Measurements from ENCODE around the gene KRTAP5-7. TPM values are rescaled to one million over a fixed set of nuclear protein-coding genes. Genes with fewer than 3 reads are reported as not detected.

Gene KRTAP5-7
- total and polyA plus RNA-seq, 2 of the 8 experiments (the other 6 are each of a cell fraction or from before 2014, with no cell fraction given) = not detected

DNA sequence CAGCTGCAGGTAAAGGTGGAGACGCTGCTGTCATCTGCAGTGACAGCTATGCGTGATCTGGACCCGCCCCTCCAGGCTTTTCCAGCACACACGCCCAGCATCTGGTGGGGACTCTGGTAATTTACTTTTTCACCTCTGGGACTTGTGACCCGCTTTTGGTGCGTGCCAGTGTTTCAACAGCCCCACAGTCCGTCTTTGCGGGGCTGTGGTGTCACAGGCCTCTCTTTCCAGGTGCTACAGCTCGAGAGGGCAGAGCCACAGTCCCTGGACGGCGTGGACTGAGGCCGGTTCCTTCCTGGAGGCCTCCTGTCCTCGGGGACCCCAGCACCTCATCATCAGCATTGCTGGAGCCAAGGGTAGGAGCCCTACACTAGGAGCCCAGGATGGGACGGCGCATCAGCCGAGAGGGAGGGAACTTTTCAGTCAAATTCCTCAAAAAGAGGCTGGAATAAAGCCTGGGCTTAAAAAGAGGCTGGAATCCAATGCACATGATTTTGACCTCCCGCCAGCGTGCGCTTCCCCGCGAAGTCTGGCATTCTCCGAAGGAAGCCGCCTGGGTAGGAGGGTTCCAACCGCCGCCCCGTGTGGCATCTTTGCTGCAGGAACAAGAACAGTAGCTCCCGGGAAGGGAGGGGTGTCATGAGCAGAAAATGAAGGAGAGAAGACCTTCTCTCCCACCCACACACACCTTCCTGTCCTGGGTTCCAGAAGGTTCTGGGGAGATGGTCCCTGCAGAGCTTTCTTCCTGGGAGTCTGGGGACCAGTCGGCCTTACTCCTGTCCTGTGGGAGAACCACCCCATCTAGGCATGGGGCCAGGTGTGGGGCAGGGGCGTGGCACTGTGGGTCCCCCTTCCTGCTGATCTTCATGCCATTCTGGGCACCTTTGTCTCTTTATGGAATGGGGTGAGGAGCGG lies 25.7 kb upstream of the KRTAP5-7 start:
- Histone ChIP-seq H2BK20ac (ENCODE audit: low read length) (no peak overlapping the region), H3K4me2 (ENCODE audit: insufficient read depth in 1 of 2, low read depth in 2 of 2, low read length in 2 of 2) (no peak overlapping the region), H3K4me3 (ENCODE audit: extremely low read depth in 1 of 4, insufficient read depth in 2 of 4, low read depth in 3 of 4, low read length in 4 of 4) (no peak overlapping the region), H3K56ac (replicated peaks; ENCODE audit: insufficient read length, low read depth, low read length) (no peak overlapping the region), H2BK12ac (ENCODE audit: low read depth, low read length) (no peak overlapping the region), H2AK5ac (ENCODE audit: low read depth, low read length) (no peak overlapping the region), H3K79me1 (ENCODE audit: low read depth, low read length) (no peaks in the 10 kb centered on the region), H3K9ac (replicated peaks in 1 of 4; ENCODE audit: extremely low read depth in 1 of 4, low read depth in 3 of 4, low read length in 3 of 4) (no peak overlapping the region), H2BK120ac (replicated peaks; ENCODE audit: low read depth, low read length) (no peak overlapping the region), H3K4ac (replicated peaks; ENCODE audit: insufficient read length, low read depth, low read length) (no peak overlapping the region), H3K9me3 (ENCODE audit: insufficient read depth in 2 of 2, low read depth in 1 of 2, low read length in 1 of 2) (no peaks in the 10 kb centered on the region), H4K8ac (ENCODE audit: extremely low read depth, insufficient read depth, low read length) (no peak overlapping the region; the same call in 1 of the 2 replicates), H2BK5ac (ENCODE audit: low read depth, low read length) (no peak overlapping the region), H3K14ac (ENCODE audit: insufficient read length) (no peak overlapping the region), H3K23ac (ENCODE audit: insufficient read length) (no peak overlapping the region), H2BK15ac (ENCODE audit: low read length) (no peak overlapping the region), H2AFZ (ENCODE audit: low read length) (no peak overlapping the region), H3K23me2 (ENCODE audit: low read depth, low read length) (no peaks in the 10 kb centered on the region), H4K91ac (replicated peaks; ENCODE audit: insufficient read length, low read length) (no peak overlapping the region), H3K27ac (ENCODE audit: low read depth, low read length) (no peak overlapping the region), H4K20me1 (replicated peaks in 1 of 2; ENCODE audit: control insufficient read depth in 1 of 2, insufficient read depth in 2 of 2, low read length in 2 of 2) (peaks cover 0 to 1% of the 10 kb centered on the region in 2 experiments), H3K27me3 (replicated peaks in 1 of 4; ENCODE audit: control insufficient read depth in 3 of 4, extremely low read depth in 1 of 4, insufficient read depth in 3 of 4, low read length in 3 of 4) (no peaks in the 10 kb centered on the region), H3K18ac (ENCODE audit: extremely low read depth, low read length) (no peak overlapping the region), H3K36me3 (ENCODE audit: control insufficient read depth in 2 of 4, insufficient read depth in 4 of 4, low read length in 3 of 4) (peaks cover 3 to 11% (median 6%) of the 10 kb centered on the region in 4 experiments; a peak in 5 of 8 replicates), H3K79me2 (ENCODE audit: control insufficient read depth in 1 of 2, insufficient read depth in 2 of 2, low read length in 2 of 2) (no peaks in the 10 kb centered on the region), H4K5ac (ENCODE audit: insufficient read length, low read depth, low read length) (no peak overlapping the region), H3K4me1 (replicated peaks in 1 of 4; ENCODE audit: control insufficient read depth in 3 of 4, insufficient read depth in 4 of 4, low read length in 3 of 4) (peaks cover 0 to 8% (median 5%) of the 10 kb centered on the region in 4 experiments; a peak in 5 of 7 replicates)
- DNase-seq (ENCODE audit: low read depth in 1 of 2, low spot score in 2 of 2) (peak in 1 of 2 experiments; percentile 33), FAIRE-seq (no peak)
- ChIA-PET CTCF (ENCODE audit: partially characterized antibody) (interaction anchor here (1.5 kb wide), 1 partner anchor 62 kb away, joined by 5 read pairs; no protein-coding TSS in a partner anchor), POLR2A (ENCODE audit: partially characterized antibody) (interaction anchor here (0.7 kb wide), 1 partner anchor 17 kb away, joined by 3 read pairs; no protein-coding TSS in a partner anchor)
- WGBS, 2 experiments (ENCODE audit: extremely low coverage in 1 of 2, insufficient coverage in 1 of 2, insufficient read length in 1 of 2, insufficient replicate concordance in 2 of 2, low coverage in 1 of 2, low lambda C conversion rate in 2 of 2, missing lambda C conversion rate in 1 of 2) = 91% methylated on average over 29 of the region's 30 CpGs; no CpG with 5 or more reads in 1 of the 2 experiments
- TF ChIP-seq, protein P1, sequence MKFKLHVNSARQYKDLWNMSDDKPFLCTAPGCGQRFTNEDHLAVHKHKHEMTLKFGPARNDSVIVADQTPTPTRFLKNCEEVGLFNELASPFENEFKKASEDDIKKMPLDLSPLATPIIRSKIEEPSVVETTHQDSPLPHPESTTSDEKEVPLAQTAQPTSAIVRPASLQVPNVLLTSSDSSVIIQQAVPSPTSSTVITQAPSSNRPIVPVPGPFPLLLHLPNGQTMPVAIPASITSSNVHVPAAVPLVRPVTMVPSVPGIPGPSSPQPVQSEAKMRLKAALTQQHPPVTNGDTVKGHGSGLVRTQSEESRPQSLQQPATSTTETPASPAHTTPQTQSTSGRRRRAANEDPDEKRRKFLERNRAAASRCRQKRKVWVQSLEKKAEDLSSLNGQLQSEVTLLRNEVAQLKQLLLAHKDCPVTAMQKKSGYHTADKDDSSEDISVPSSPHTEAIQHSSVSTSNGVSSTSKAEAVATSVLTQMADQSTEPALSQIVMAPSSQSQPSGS (IDR thresholded peaks at IDR 0.05; ENCODE audit: low read length) = no peak
- TF ChIP-seq BCL11A (IDR thresholded peaks at IDR 0.05; ENCODE audit: low read depth in 2 of 2, low read length in 2 of 2) (no peak), SP2 (IDR thresholded peaks at IDR 0.05; ENCODE audit: low read length) (no peak), JUND (IDR thresholded peaks at IDR 0.05; ENCODE audit: low read length) (no peak), MAFK (IDR thresholded peaks at IDR 0.05; ENCODE audit: low read depth, low read length) (no peak), CBX5 (IDR thresholded peaks at IDR 0.05; ENCODE audit: low read depth, low read length) (no peak), KDM4A (IDR thresholded peaks at IDR 0.05; ENCODE audit: low read depth, low read length, severe bottlenecking) (no peak), SP1 (IDR thresholded peaks at IDR 0.05; ENCODE audit: low read depth, low read length) (no peak), SIX5 (IDR thresholded peaks at IDR 0.05; ENCODE audit: low read depth, low read length) (no peak), RAD21 (IDR thresholded peaks at IDR 0.05 in 1 of 2, conservative IDR thresholded peaks at IDR 0.05 in 1 of 2; ENCODE audit: low read depth in 2 of 2, low read length in 2 of 2) (no peak)
